ENCODE data around the gene ACCS. TPM values are rescaled to one million over a fixed set of nuclear protein-coding genes. Genes with fewer than 3 reads are reported as not detected.

Gene ACCS
- 5.6 and 11.7 TPM in 2 replicates for total RNA-seq

GRCh38 chr11:44065841-44066731, at the start of gene ACCS:
Gene ACCS, plus strand, starts transcription at chr11:44066270. Its CDS starts 1,358 bp downstream, at chr11:44067628.

GRCh38 chr11:44047931-44048431, 18.1 kb upstream of the ACCS start, which contains the start of gene ACCSL:
Gene ACCSL, plus strand, starts transcription at chr11:44047981. Its CDS starts 56 bp downstream, at chr11:44048037.

GRCh38 chr11:44095506-44096359, 29.7 kb downstream of the ACCS start, which contains the start of gene EXT2:
Gene EXT2, plus strand, starts transcription at chr11:44095678. Its CDS starts 12,035 bp downstream, at chr11:44107713.

Other genes starting within 250 kb of the ACCS start
- gene ALKBH3, start 185.4 kb upstream of the ACCS start, total RNA-seq = 24.8 and 37.9 TPM in 2 replicates
- gene C11orf96, start 123.6 kb upstream of the ACCS start, total RNA-seq = 11.5 and 15.5 TPM in 2 replicates
- not detected in 2 replicates for gene ACCSL, start 18.3 kb upstream of the ACCS start, total RNA-seq
- 153 and 175 TPM in 2 replicates for gene EXT2, start 29.4 kb downstream of the ACCS start, total RNA-seq
- not detected in 2 replicates for gene ALX4, start 243.9 kb downstream of the ACCS start, total RNA-seq

Data from cardiac atrium fibroblast (primary cell).